IMR-90 (cell line): ENCODE measurements around the gene NR1D1. TPM values are rescaled to one million over a fixed set of nuclear protein-coding genes. Genes with fewer than 3 reads are reported as not detected.

Experiments
- ATAC-seq: fragments of 200-7000 bp; cut with Tn5 transposase; 2 replicates; pipeline ENCODE4 v1.9.1; 2020; ENCODE audit warnings: low read depth, mild to moderate bottlenecking, moderate library complexity
- BruUV-seq: library from RNA; stranded (reverse); fragments of 400-500 nt; replicated peaks from 2 replicates; lab custom pipeline; 2021; lab: Mats Ljungman, UMichigan
- CTCF ChIA-PET: fragments of 300-600 bp; formaldehyde crosslinking; extraction: SDS; loops from one replicate; lab custom pipeline; 2021; ENCODE audit warnings: antibody characterized with exemption; lab: Yijun Ruan, JAX
- POLR2A ChIA-PET: fragments of 300-600 bp; sonication (Branson Sonifier 250); formaldehyde crosslinking; loops from one replicate; lab custom pipeline; 2022; ENCODE audit warnings: antibody characterized with exemption; ENCODE audit not compliant: unreplicated experiment; lab: Charles Lee
- DNase-seq: peaks from one replicate; pipeline ENCODE4 v3.0.0; 2013
- H2AFZ ChIP-seq: replicated peaks from 2 replicates; pipeline ENCODE3; 2013; ENCODE audit warnings: low read length, mild to moderate bottlenecking; ENCODE audit not compliant: poor library complexity
- H2AK5ac ChIP-seq: 2 replicates; pipeline ENCODE4 v1.6.1; 2013; ENCODE audit warnings: low read depth, low read length, inconsistent platforms
- H2AK9ac ChIP-seq: replicated peaks from 2 replicates; pipeline ENCODE3; 2013; ENCODE audit warnings: mild to moderate bottlenecking, low read depth, low read length, moderate library complexity; ENCODE audit not compliant: poor library complexity
- H2BK120ac ChIP-seq: 2 replicates; pipeline ENCODE4 v1.6.1; 2013; ENCODE audit warnings: low read depth, low read length, inconsistent platforms
- H2BK15ac ChIP-seq: 3 replicates; pipeline ENCODE4 v1.6.1; 2013; ENCODE audit warnings: low read depth, low read length, inconsistent platforms
- H2BK20ac ChIP-seq: 2 replicates; pipeline ENCODE4 v1.6.1; 2013; ENCODE audit warnings: low read depth, mild to moderate bottlenecking, inconsistent platforms, low read length, moderate library complexity
- H2BK5ac ChIP-seq: 2 replicates; pipeline ENCODE4 v1.6.1; 2013; ENCODE audit warnings: mild to moderate bottlenecking, low read depth, low read length, inconsistent platforms; ENCODE audit not compliant: poor library complexity, severe bottlenecking
- H3K14ac ChIP-seq: replicated peaks from 2 replicates; pipeline ENCODE4 v1.6.1; 2013; ENCODE audit warnings: low read depth, low read length, inconsistent platforms
- H3K18ac ChIP-seq: 2 replicates; pipeline ENCODE4 v1.6.1; 2013; ENCODE audit warnings: low read depth, low read length, control low read depth
- H3K23ac ChIP-seq: 2 replicates; pipeline ENCODE4 v1.6.1; 2013; ENCODE audit warnings: low read depth, low read length, inconsistent platforms
- H3K27ac ChIP-seq: 2 replicates; pipeline ENCODE4 v1.5.1; 2013; ENCODE audit warnings: mild to moderate bottlenecking, control low read depth, low read length; ENCODE audit not compliant: insufficient read depth
- H3K27me3 ChIP-seq: 2 replicates; pipeline ENCODE4 v1.6.1; 2013; ENCODE audit warnings: low read length; ENCODE audit not compliant: control insufficient read depth, insufficient read depth
- H3K36me3 ChIP-seq: 2 replicates; pipeline ENCODE4 v1.6.1; 2013; ENCODE audit warnings: low read length, mixed read lengths; ENCODE audit not compliant: control insufficient read depth, insufficient read depth
- H3K4ac ChIP-seq: 2 replicates; pipeline ENCODE4 v1.6.1; 2013; ENCODE audit warnings: low read depth, low read length, inconsistent platforms
- H3K4me1 ChIP-seq: 2 replicates; pipeline ENCODE4 v1.6.1; 2013; ENCODE audit warnings: low read length, mixed read lengths; ENCODE audit not compliant: control insufficient read depth, insufficient read depth
- H3K4me2 ChIP-seq: 2 replicates; pipeline ENCODE4 v1.6.1; 2013; ENCODE audit warnings: low read depth, mild to moderate bottlenecking, control low read depth, low read length, moderate library complexity
- H3K4me3 ChIP-seq: 2 replicates; pipeline ENCODE4 v1.5.1; 2013; ENCODE audit warnings: low read depth, mild to moderate bottlenecking, control low read depth, low read length, moderate library complexity; ENCODE audit not compliant: insufficient read depth
- H3K56ac ChIP-seq: 2 replicates; pipeline ENCODE4 v1.6.1; 2013; ENCODE audit warnings: low read length, inconsistent platforms; ENCODE audit not compliant: insufficient read depth; ENCODE audit errors: extremely low read depth
- H3K79me1 ChIP-seq, 2 experiments: 2 replicates each; pipeline ENCODE4 v1.6.1; 2013; ENCODE audit warnings: low read length in 2 of 2, inconsistent platforms in 1 of 2, low read depth in 1 of 2
- H3K9ac ChIP-seq: 2 replicates; pipeline ENCODE4 v1.6.1; 2013; ENCODE audit warnings: low read depth, low read length, control low read depth
- H3K9me1 ChIP-seq: 2 replicates; pipeline ENCODE4 v1.6.1; 2013; ENCODE audit warnings: low read length, inconsistent platforms; ENCODE audit not compliant: insufficient read depth
- H3K9me3 ChIP-seq: 2 replicates; pipeline ENCODE4 v1.6.1; 2013; ENCODE audit warnings: low read length; ENCODE audit not compliant: control insufficient read depth, insufficient read depth
- H4K20me1 ChIP-seq: 2 replicates; pipeline ENCODE4 v1.6.1; 2013; ENCODE audit warnings: low read length, inconsistent platforms; ENCODE audit not compliant: insufficient read depth
- H4K5ac ChIP-seq: 2 replicates; pipeline ENCODE4 v1.6.1; 2013; ENCODE audit warnings: mild to moderate bottlenecking, low read depth, low read length, control low read depth
- H4K8ac ChIP-seq, 2 experiments: 2 replicates each; pipeline ENCODE4 v1.6.1; 2013; ENCODE audit warnings: low read depth in 2 of 2, low read length in 2 of 2, control low read depth in 1 of 2, inconsistent platforms in 1 of 2
- H4K91ac ChIP-seq: 2 replicates; pipeline ENCODE4 v1.6.1; 2013; ENCODE audit warnings: low read depth, low read length, inconsistent platforms; ENCODE audit not compliant: insufficient read depth
- CEBPB ChIP-seq: IDR thresholded peaks from 2 replicates; pipeline ENCODE4 v1.6.1; 2012; ENCODE audit warnings: low read depth, low read length, improper control_type of control experiment
- ELK1 ChIP-seq: fragments of 150-350 bp; IDR thresholded peaks from 2 replicates; pipeline ENCODE4 v1.6.1; 2016; ENCODE audit warnings: low read depth, mild to moderate bottlenecking, low read length, moderate library complexity, borderline replicate concordance
- FOS ChIP-seq: fragments of 150-350 bp; IDR thresholded peaks from 2 replicates; pipeline ENCODE4 v1.6.1; 2016; ENCODE audit warnings: low read depth, low read length
- MAZ ChIP-seq: IDR thresholded peaks from 2 replicates; pipeline ENCODE4 v1.6.1; 2012; ENCODE audit warnings: low read depth, mild to moderate bottlenecking, low read length, improper control_type of control experiment, moderate library complexity, borderline replicate concordance
- MXI1 ChIP-seq: IDR thresholded peaks from 2 replicates; pipeline ENCODE4 v1.6.1; 2012; ENCODE audit warnings: low read depth, mild to moderate bottlenecking, low read length, moderate library complexity, borderline replicate concordance
- POLR2A ChIP-seq: IDR thresholded peaks from 2 replicates; pipeline ENCODE4 v1.6.1; 2012; ENCODE audit warnings: mild to moderate bottlenecking, low read depth, low read length
- RAD21 ChIP-seq: IDR thresholded peaks from 2 replicates; pipeline ENCODE4 v1.6.1; 2012; ENCODE audit warnings: low read length, improper control_type of control experiment
- RCOR1 ChIP-seq: IDR thresholded peaks from 2 replicates; pipeline ENCODE4 v1.6.1; 2012; ENCODE audit warnings: mild to moderate bottlenecking, low read length, improper control_type of control experiment; ENCODE audit not compliant: insufficient replicate concordance
- RFX5 ChIP-seq: IDR thresholded peaks from 2 replicates; pipeline ENCODE4 v1.8.0; 2012; ENCODE audit warnings: low read depth, mild to moderate bottlenecking, low read length, moderate library complexity
- SMC3 ChIP-seq: fragments of 150-350 bp; IDR thresholded peaks from 2 replicates; pipeline ENCODE4 v1.6.1; 2016; ENCODE audit warnings: low read depth, mild to moderate bottlenecking, antibody characterized with exemption, low read length, moderate library complexity
- WGBS, 2 experiments: methylation state at CpG; one replicate each; pipeline versions ENCODE4 v1.1.5 to v1.1.7; 2013; ENCODE audit warnings: missing lambda C conversion rate in 2 of 2; ENCODE audit not compliant: insufficient read length in 1 of 2; ENCODE audit errors: extremely low coverage in 2 of 2; 5-methylcytosine and 5-hydroxymethylcytosine counted together
- dilution Hi-C: fragments of 300-500 bp; cut with HindIII; formaldehyde crosslinking; loops from one replicate; pipeline ENCODE4 v1.14.3; 2018; ENCODE audit warnings: low sequenced_read_pairs; ENCODE audit not compliant: unreplicated experiment
- in situ Hi-C: fragments of 300-500 bp; cut with MboI; formaldehyde crosslinking; loops from 3 replicates; pipeline ENCODE4 v1.14.3; 2019; ENCODE audit warnings: low sequenced_read_pairs, inconsistent platforms, mixed read lengths
- intact Hi-C: fragments of 100-400 bp; cut with micrococcal nuclease; formaldehyde crosslinking; loops from 2 replicates; pipeline ENCODE4 v1.10.0; 2022
- polyA plus RNA-seq, 3 experiments: library from polyadenylated mRNA; depleted of rRNA; stranded (reverse); fragments of >200 nt; gene quantifications; 2 replicates each; pipeline ENCODE4 v1.2.3, GENCODE V29; 2012; ENCODE audit warnings: low replicate concordance in 1 of 3
- total RNA-seq: library from RNA; depleted of rRNA; stranded (reverse); fragments of >200 nt; gene quantifications from 2 replicates; pipeline ENCODE4 v1.2.3, GENCODE V29; 2012

NR1D1 gene
- total and polyA plus RNA-seq, 2 of the 4 experiments (the other 2 are of a cell fraction): 0.36 to 7.2 TPM

DNA sequence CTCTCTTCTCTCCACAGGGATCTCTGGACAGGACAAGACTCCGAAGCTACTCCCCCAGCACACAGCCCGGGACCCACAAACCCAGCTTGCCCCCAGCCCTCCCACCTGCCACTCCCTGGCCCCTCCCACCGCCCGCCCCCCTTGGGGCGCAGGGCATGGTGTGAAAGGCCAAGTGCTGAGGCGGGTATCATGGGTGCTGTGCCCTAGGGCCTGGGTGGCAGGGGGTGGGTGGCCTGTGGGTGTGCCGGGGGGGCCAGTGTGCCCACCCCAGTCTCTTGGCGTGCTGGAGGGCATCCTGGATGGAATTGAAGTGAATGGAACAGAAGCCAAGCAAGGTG is 26.2 kb downstream of the NR1D1 start:
- ATAC-seq (no peak), DNase-seq (no peak)
- H2AK5ac ChIP-seq: no peak overlapping the region
- no peak overlapping the region for H3K4me3 ChIP-seq
- H4K91ac ChIP-seq: no peak overlapping the region
- no peak overlapping the region for H2BK15ac ChIP-seq
- H2AK9ac ChIP-seq: no peak overlapping the region
- no peak overlapping the region for H3K27ac ChIP-seq
- ChIA-PET CTCF (interaction anchor here (1.0 to 3.0 kb wide), 2 partner anchors 12 to 20 kb away, joined by 5 to 11 read pairs; partner anchors contain the start of gene MED24), POLR2A (no interaction called here)
- H4K8ac ChIP-seq: no peak overlapping the region
- H2BK5ac ChIP-seq: no peak overlapping the region
- no peaks in the 10 kb centered on the region for H3K27me3 ChIP-seq
- H3K23ac ChIP-seq: no peak overlapping the region
- no peak overlapping the region for H2AFZ ChIP-seq
- no peak overlapping the region for H4K5ac ChIP-seq
- dilution Hi-C loops: no loop called here
- H3K4ac ChIP-seq: no peak overlapping the region
- peaks cover 30% of the 10 kb centered on the region for H4K20me1 ChIP-seq
- WGBS, 2 experiments: no CpG with 5 or more reads among the region's 8 CpGs
- H2BK120ac ChIP-seq: no peak overlapping the region
- H3K56ac ChIP-seq: no peak overlapping the region
- BruUV-seq: no TSS peak
- intact Hi-C loops: no loop called here
- H2BK20ac ChIP-seq: no peak overlapping the region
- H3K4me2 ChIP-seq: no peak overlapping the region
- no peak overlapping the region for H3K9ac ChIP-seq
- H3K36me3 ChIP-seq: peaks cover 21% of the 10 kb centered on the region
- no peak overlapping the region for H3K18ac ChIP-seq
- TF ChIP-seq FOS (no peak), RAD21 (no peak), RCOR1 (no peak), ELK1 (no peak), MXI1 (no peak), MAZ (no peak), RFX5 (no peak), CEBPB (no peak), POLR2A (no peak), SMC3 (no peak)
- H3K79me1 ChIP-seq: peaks cover 21 to 75% of the 10 kb centered on the region in 2 experiments
- in situ Hi-C loops: no loop called here
- no peaks in the 10 kb centered on the region for H3K9me3 ChIP-seq
- H3K9me1 ChIP-seq: peaks cover 22% of the 10 kb centered on the region
- H3K4me1 ChIP-seq: peaks cover 43% of the 10 kb centered on the region
- H3K14ac ChIP-seq: no peak overlapping the region
